HG02970 (cell line): ENCODE results near the gene TMEM183A.
"Not testable (repeated sequence)": the region's sequence is repeated elsewhere in the genome, so short reads cannot be mapped to it uniquely, and the experiment has no call there.

ENCODE experiments used
- ATAC-seq: cut with Tn5 transposase; IDR thresholded peaks from one replicate; pipeline ENCODE4 v1.9.1; 2021; ENCODE audit warnings: mild to moderate bottlenecking, moderate library complexity, moderate number of reproducible peaks; ENCODE audit not compliant: unreplicated experiment, low FRiP score

Gene TMEM183A

GRCh38 chr1:202987255-202987654 lies 19.9 kb upstream of the TMEM183A start:
- ATAC-seq = no peak

GRCh38 chr1:202987922-202988583 lies 19.1 kb upstream of the TMEM183A start:
- no peak for ATAC-seq

GRCh38 chr1:202989879-202990278 lies 17.3 kb upstream of the TMEM183A start:
- ATAC-seq = no peak

GRCh38 chr1:202991112-202991511 lies 16.1 kb upstream of the TMEM183A start:
- no peak for ATAC-seq

- no peak for ATAC-seq
These were observed 12.4 kb upstream of the TMEM183A start for GRCh38 chr1:202994756-202995155.

GRCh38 chr1:202998836-202999750 lies 8.1 kb upstream of the TMEM183A start:
- ATAC-seq = no peak

GRCh38 chr1:203000217-203000944 lies 6.8 kb upstream of the TMEM183A start:
- no peak for ATAC-seq

- no peak for ATAC-seq
These were observed 5.2 kb upstream of the TMEM183A start for GRCh38 chr1:203001986-203002385.

GRCh38 chr1:203002951-203003350 lies 4.2 kb upstream of the TMEM183A start:
- ATAC-seq = no peak

GRCh38 chr1:203005395-203006142 lies 1.6 kb upstream of the TMEM183A start:
- ATAC-seq = not testable (repeated sequence)

GRCh38 chr1:203009185-203009584 lies 2.0 kb downstream of the TMEM183A start:
- no peak for ATAC-seq

- ATAC-seq = no peak
These were observed 4.4 kb downstream of the TMEM183A start for GRCh38 chr1:203011582-203011981.

GRCh38 chr1:203017061-203017460 lies 9.9 kb downstream of the TMEM183A start:
- no peak for ATAC-seq

- ATAC-seq = no peak
These were observed 10.5 kb downstream of the TMEM183A start for GRCh38 chr1:203017692-203018091.

GRCh38 chr1:203022855-203023254 lies 15.7 kb downstream of the TMEM183A start:
- not testable (repeated sequence) for ATAC-seq

GRCh38 chr1:203025686-203026030 lies 18.5 kb downstream of the TMEM183A start:
- no peak for ATAC-seq

GRCh38 chr1:203026031-203026665 lies 19.0 kb downstream of the TMEM183A start, which contains the start of gene PPFIA4:
Gene PPFIA4, plus strand, starts transcription at chr1:203026491. Its CDS starts 12,518 bp downstream, at chr1:203039009.
- ATAC-seq = no peak

- no peak for ATAC-seq
These were observed 19.8 kb downstream of the TMEM183A start for GRCh38 chr1:203026666-203027663.
